Esophagus muscularis mucosa (tissue), 4 donors: ENCODE data around the gene CAPN11. TPM values are rescaled to one million over a fixed set of nuclear protein-coding genes. Genes with fewer than 3 reads are reported as not detected.

Source experiments
- DNase-seq: peaks from one replicate; pipeline ENCODE4 v3.0.0-alpha.2; 2017; ENCODE audit errors: extremely low spot score
- H3K27ac ChIP-seq, 4 donors: fragments of 200-600 bp; sonication (generic); replicated peaks in 1 of 4; 1 replicate in 3 of 4; 2 replicates in 1 of 4; pipeline ENCODE4 v1.5.1; 2016 to 2019; ENCODE audit warnings: mild to moderate bottlenecking in 1 of 4
- H3K27me3 ChIP-seq, 4 donors: fragments of 200-600 bp; sonication (generic); one replicate each; pipeline versions ENCODE4 v1.5.1 to v1.6.0; 2016 to 2019
- H3K36me3 ChIP-seq, 4 donors: fragments of 200-600 bp; sonication (generic); one replicate each; pipeline ENCODE4 v1.5.1; 2016 to 2019
- H3K4me1 ChIP-seq, 4 donors: fragments of 200-600 bp; sonication (generic); one replicate each; pipeline ENCODE4 v1.5.1; 2016 to 2019
- H3K4me3 ChIP-seq, 4 donors: fragments of 200-600 bp; sonication (generic); 1 replicate in 2 of 4; 2 replicates in 2 of 4; pipeline ENCODE4 v1.5.1; 2016 to 2019; ENCODE audit warnings: mild to moderate bottlenecking in 4 of 4, moderate library complexity in 1 of 4
- H3K9me3 ChIP-seq, 4 donors: fragments of 200-600 bp; sonication (generic); 1 replicate in 3 of 4; 2 replicates in 1 of 4; pipeline ENCODE4 v1.5.1; 2016 to 2019
- CTCF ChIP-seq, 3 experiments: fragments of 200-600 bp in 2 of 3; fragments of 450-650 bp in 1 of 3; sonication (generic) in 2 of 3; IDR thresholded peaks; one replicate each; pipeline ENCODE4 v1.5.1; 2017 to 2019; ENCODE audit warnings: antibody characterized with exemption in 3 of 3, mild to moderate bottlenecking in 2 of 3, moderate library complexity in 1 of 3
- EP300 ChIP-seq: sonication (generic); formaldehyde crosslinking; IDR thresholded peaks from one replicate; pipeline ENCODE4 v1.6.1; 2017; ENCODE audit warnings: antibody characterized with exemption
- POLR2A ChIP-seq: fragments of 450-650 bp; IDR thresholded peaks from one replicate; pipeline ENCODE4 v1.6.1; 2017; ENCODE audit warnings: antibody characterized with exemption, moderate library complexity, mild to moderate bottlenecking, low read depth
- POLR2AphosphoS5 ChIP-seq, 2 donors: sonication (generic); formaldehyde crosslinking; IDR thresholded peaks; one replicate each; pipeline ENCODE4 v1.6.1; 2017; ENCODE audit warnings: antibody characterized with exemption in 2 of 2
- WGBS: methylation state at CpG from one replicate; pipeline ENCODE4 v1.1.5; 2018; 5-methylcytosine and 5-hydroxymethylcytosine counted together
- intact Hi-C: fragments of 100-400 bp; cut with DNase I; formaldehyde crosslinking; loops from one replicate; pipeline ENCODE4 v1.15.1; 2023
- total RNA-seq, 4 donors: library from RNA; depleted of rRNA; stranded (reverse); fragments of >200 nt; gene quantifications; one replicate each; pipeline versions ENCODE4 v1.1.0 to v1.2.1, GENCODE V29; 2016

The CAPN11 gene
- total RNA-seq, 4 donors from 2014 or later: 0.39 to 0.83 (median 0.50) TPM; not detected in 1

GRCh38 chr6:44123544-44123943, 35.1 kb upstream of the CAPN11 start:
- H3K36me3 ChIP-seq: no peaks in the 10 kb centered on the region
- H3K4me3 ChIP-seq: no peak overlapping the region
- peaks cover 60 to 89% (median 80%) of the 10 kb centered on the region in 4 donors for H3K4me1 ChIP-seq
- H3K9me3 ChIP-seq: no peaks in the 10 kb centered on the region
- TF ChIP-seq POLR2AphosphoS5 (IDR thresholded peaks at IDR 0.05) (no peak), CTCF (IDR thresholded peaks at IDR 0.05) (no peak), EP300 (no peak), POLR2A (no peak)
- H3K27ac ChIP-seq: peak overlapping the region; percentile 35 to 67 (median 53)
- 89% methylated on average over 2 of the region's 2 CpGs for WGBS
- H3K27me3 ChIP-seq: no peaks in the 10 kb centered on the region
- no peak for DNase-seq
- intact Hi-C loops: no loop called here

GRCh38 chr6:44126320-44127149, 32.1 kb upstream of the CAPN11 start:
- H3K4me1 ChIP-seq: peaks cover 45 to 65% (median 63%) of the 10 kb centered on the region in 4 donors
- no peaks in the 10 kb centered on the region for H3K27me3 ChIP-seq
- DNase-seq: no peak
- intact Hi-C loops: no loop called here
- H3K27ac ChIP-seq: peak overlapping the region; percentile 93 to 96 (median 94)
- TF ChIP-seq EP300: no peak
- TF ChIP-seq POLR2AphosphoS5 (IDR thresholded peaks at IDR 0.05): no peak
- TF ChIP-seq POLR2A: no peak
- no peak for TF ChIP-seq CTCF (IDR thresholded peaks at IDR 0.05)
- WGBS: 1% methylated on average over 17 of the region's 31 CpGs
- no peaks in the 10 kb centered on the region for H3K9me3 ChIP-seq
- no peaks in the 10 kb centered on the region for H3K36me3 ChIP-seq
- peak overlapping the region; percentile 89 to 99 (median 93) for H3K4me3 ChIP-seq

GRCh38 chr6:44127186-44128019, 31.2 kb upstream of the CAPN11 start, which contains the start of the genes MRPL14 and TMEM63B:
TSS of gene MRPL14 (minus strand) at chr6:44127452. CDS start at chr6:44116611, 10,841 bp downstream.
TSS of gene TMEM63B (plus strand) at chr6:44127554. CDS start at chr6:44134585, 7,031 bp downstream.
- peak within 1 kb of the TSS; percentile 93 to 96 (median 94) for H3K27ac ChIP-seq
- intact Hi-C loops: no loop called here
- TF ChIP-seq POLR2A: peak; percentile 58
- no peak for TF ChIP-seq EP300
- TF ChIP-seq CTCF (IDR thresholded peaks at IDR 0.05): no peak
- peak; percentile 90 to 91 for TF ChIP-seq POLR2AphosphoS5 (IDR thresholded peaks at IDR 0.05)
- DNase-seq: peak; percentile 93
- H3K27me3 ChIP-seq: no peaks in the 10 kb centered on the region
- H3K9me3 ChIP-seq: no peaks in the 10 kb centered on the region
- WGBS: 0% methylated on average over 20 of the region's 80 CpGs
- no peaks in the 10 kb centered on the region for H3K36me3 ChIP-seq
- H3K4me1 ChIP-seq: peaks cover 36 to 59% (median 55%) of the 10 kb centered on the region in 4 donors
- H3K4me3 ChIP-seq: peak within 1 kb of the TSS; percentile 89 to 99 (median 93)

GRCh38 chr6:44128020-44128917, 30.4 kb upstream of the CAPN11 start:
- 12% methylated on average over 17 of the region's 49 CpGs for WGBS
- no peak for DNase-seq
- peak overlapping the region; percentile 89 to 99 (median 93) for H3K4me3 ChIP-seq
- H3K36me3 ChIP-seq: no peaks in the 10 kb centered on the region
- peak overlapping the region; percentile 93 to 96 (median 94) for H3K27ac ChIP-seq
- no peaks in the 10 kb centered on the region for H3K9me3 ChIP-seq
- no peaks in the 10 kb centered on the region for H3K27me3 ChIP-seq
- no peak for TF ChIP-seq EP300
- TF ChIP-seq CTCF (IDR thresholded peaks at IDR 0.05): peak in 1 of 3 experiments; percentile 42
- TF ChIP-seq POLR2A: no peak
- TF ChIP-seq POLR2AphosphoS5 (IDR thresholded peaks at IDR 0.05): no peak
- intact Hi-C loops: no loop called here
- H3K4me1 ChIP-seq: peaks cover 27 to 59% (median 53%) of the 10 kb centered on the region in 4 donors
